HG03280 (cell line): ENCODE results near the gene MTOR.

Experiments used
- ATAC-seq: cut with Tn5 transposase; IDR thresholded peaks from one replicate; pipeline ENCODE4 v1.9.1; 2021; ENCODE audit warnings: mild to moderate bottlenecking, moderate library complexity; ENCODE audit not compliant: unreplicated experiment

The MTOR gene

DNA sequence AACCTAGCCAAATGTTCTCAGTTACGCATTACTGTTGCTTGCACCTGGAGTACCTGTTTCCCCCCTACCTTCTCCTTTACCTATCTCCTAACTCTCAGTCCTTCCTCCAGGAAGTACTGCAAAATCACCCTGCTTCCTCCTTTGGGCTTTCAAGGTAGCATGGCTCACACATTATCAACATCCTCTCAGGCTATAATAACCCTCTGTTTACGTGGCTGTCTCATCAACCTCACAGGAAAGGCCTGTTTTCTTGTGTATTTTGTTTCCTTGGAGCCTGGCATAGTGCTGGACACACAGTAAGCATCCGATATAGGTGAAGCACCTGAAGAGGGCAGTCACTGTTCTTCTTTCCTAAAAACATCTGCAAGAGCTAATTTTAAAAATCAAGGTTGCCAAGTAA, 105.9 kb downstream of the MTOR start:
- ATAC-seq = no peak

DNA sequence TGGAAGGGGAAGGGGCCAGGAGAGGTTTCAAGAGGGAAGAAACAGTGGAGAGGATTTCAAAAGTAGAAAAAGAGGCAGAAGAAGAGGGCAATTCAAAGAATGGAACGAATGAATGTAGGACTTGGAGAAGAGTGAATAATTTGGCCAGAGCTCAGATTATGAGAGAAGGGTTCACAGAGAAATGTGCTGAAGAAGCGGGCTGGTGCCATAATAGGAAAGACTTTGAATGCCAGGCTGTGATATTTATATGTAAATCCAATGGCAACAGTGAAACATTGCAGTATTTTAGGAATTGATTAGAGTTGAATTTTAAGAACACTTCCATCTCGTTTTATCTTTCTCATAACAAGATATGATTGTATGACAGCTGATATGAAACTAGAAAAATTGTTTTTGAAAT, 109.2 kb downstream of the MTOR start:
- ATAC-seq = no peak

DNA sequence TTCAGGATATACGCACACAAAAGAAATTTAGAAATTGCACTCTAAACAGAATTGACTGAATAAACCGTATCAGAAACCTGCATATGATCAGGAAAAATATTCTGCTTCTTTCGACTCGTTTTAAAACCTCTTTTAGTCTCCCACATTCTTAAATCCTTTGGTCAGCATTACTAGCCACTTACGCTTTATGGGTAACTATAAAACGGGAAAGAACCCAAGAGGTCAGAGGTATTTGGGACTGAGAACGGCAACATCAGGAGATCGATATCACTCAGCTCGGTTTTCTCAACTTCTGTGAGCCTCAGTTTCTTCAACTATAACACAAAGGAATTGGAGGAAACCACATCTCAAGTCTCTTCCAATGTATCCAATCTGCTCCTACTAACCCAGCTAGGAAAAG, 109.6 kb downstream of the MTOR start:
- no peak for ATAC-seq

- no peak for ATAC-seq
Measured at GRCh38 chr1:11151826-11152612, 110.3 kb downstream of the MTOR start.

DNA sequence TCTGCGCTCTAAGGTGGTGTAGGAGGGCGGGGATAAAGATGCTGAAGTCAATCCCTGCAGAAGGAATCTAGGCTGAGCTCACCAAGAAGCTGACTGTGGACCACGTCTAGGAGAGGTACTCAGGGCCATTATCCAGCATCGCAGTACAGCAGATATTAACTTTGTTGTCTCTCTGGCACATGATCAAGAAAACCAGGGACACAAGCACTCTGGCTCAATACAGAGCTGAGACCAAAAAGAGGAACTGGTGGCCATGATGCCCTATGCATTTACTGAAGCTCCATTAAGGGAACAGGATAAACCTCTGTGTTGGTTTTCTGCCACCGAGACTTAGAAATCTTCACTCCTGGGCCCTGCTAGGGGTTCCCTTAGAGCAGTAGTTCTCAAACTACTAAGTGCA, 111.2 kb downstream of the MTOR start:
- ATAC-seq = no peak

GRCh38 chr1:11150326-11150725, 112.0 kb downstream of the MTOR start:
- no peak for ATAC-seq

- ATAC-seq = no peak
Measured at GRCh38 chr1:11147197-11147770, 115.1 kb downstream of the MTOR start.

- no peak for ATAC-seq
Measured at GRCh38 chr1:11145741-11146140, 116.6 kb downstream of the MTOR start.

- ATAC-seq = no peak
Measured at GRCh38 chr1:11144570-11145256, 117.6 kb downstream of the MTOR start.

DNA sequence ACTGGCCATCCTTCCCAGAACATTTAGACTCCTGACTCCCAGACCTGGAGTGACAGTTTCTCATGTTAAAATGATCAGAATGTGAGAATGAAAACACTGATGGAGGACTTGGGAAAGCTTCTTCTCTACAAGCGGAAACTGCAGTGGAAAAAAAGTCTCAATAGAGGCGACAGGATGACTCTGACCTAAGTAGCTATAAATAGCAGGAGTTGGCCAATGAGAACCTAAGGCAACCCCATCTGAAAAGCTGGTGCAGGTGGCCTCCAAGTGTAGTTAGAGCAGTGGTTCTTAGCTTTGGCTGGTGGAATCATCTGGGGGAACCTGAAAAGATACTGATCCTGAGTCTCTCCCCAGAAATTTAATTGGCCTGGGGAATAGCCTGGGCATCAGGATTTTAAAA, 118.4 kb downstream of the MTOR start:
- no peak for ATAC-seq

- no peak for ATAC-seq
Measured at GRCh38 chr1:11143401-11143800, 119.0 kb downstream of the MTOR start.

GRCh38 chr1:11142618-11143391, 119.5 kb downstream of the MTOR start:
- no peak for ATAC-seq

GRCh38 chr1:11138952-11139351, 123.4 kb downstream of the MTOR start:
- no peak for ATAC-seq

- ATAC-seq = no peak
Measured at GRCh38 chr1:11138029-11138428, 124.3 kb downstream of the MTOR start.

- ATAC-seq = no peak
Measured at GRCh38 chr1:11134898-11135266, 127.5 kb downstream of the MTOR start.

- ATAC-seq = no peak
Measured at GRCh38 chr1:11134251-11134897, 128.0 kb downstream of the MTOR start.

DNA sequence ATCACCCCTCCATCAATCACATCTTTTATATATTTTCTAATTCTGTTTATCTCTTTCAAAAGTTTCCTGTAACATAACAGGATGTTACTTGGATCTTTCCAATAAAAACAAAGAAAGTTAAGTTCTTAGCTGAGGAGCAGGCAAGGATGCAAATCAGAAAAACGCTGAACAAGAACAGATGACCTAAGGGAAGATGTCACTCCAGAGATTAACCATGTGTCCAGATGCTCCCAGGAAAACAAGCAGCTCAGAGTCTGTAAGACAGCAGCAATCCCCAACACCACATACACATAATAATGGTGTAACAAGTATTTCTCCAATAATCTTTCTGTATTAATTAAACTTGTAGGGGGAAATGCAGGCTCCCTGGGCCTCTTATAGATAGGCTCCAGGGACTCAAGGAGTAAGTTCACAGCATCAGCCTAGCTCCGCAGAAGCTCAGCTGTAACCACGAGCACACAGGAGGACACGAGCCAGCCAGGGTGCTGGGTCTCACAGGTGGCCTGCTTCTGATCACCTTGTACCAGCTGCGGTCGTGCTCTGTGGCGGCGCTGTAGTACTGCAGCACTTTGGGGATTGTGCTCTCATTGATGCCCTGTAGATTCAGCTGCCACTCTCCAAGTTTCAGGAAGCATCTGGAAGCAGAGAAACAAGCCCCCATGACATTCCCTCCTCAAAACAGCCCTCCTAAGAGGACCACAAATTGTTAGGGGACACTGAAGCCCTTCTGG, 129.6 kb downstream of the MTOR start:
- ATAC-seq = no peak

DNA sequence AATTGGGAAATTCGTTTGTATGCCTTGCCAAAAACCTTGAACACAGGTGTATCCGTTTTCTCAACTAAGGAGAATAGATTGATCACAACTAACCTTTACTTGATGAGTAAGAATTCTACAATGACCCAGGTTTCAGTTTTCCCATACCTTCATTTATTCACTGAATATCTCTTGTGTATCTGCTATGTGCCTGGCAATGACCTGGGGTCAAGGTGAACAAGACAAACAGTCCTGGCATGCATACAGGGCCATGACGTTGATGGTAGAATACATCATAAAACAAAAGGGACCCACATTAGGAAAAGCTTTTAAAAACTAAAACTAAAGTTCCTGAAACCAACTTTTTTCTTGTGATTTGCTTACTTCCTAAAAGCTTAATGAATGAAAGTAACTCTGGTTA, 130.5 kb downstream of the MTOR start:
- ATAC-seq = no peak

DNA sequence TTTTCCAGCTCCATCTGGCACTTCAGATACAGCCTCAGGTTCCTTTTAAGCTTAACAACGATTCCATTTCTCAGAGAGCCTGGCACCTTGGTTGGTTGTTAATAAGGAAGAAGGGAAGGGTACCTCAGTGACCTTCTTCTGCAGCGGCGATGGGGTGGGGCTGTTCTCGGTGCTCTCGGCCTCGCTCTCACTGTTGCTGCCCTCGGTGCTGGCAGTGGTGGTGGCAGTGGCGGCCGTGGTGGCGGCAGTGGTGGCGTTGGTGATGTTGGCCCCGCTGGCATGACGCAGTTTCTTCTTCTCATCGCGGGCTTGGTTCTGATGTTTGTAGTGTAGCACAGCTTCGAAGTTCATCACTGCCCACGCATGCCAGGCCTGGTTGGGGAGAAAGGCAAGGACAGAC, 131.9 kb downstream of the MTOR start:
- ATAC-seq = no peak

GRCh38 chr1:11129649-11130390, 132.5 kb downstream of the MTOR start:
- no peak for ATAC-seq
